GM21423 (cell line): ENCODE measurements around the gene AFF3.

Experiments used
- ATAC-seq: cut with Tn5 transposase; IDR thresholded peaks from one replicate; pipeline ENCODE4 v1.9.1; 2021; ENCODE audit warnings: mild to moderate bottlenecking, moderate library complexity; ENCODE audit not compliant: unreplicated experiment

AFF3 gene

DNA sequence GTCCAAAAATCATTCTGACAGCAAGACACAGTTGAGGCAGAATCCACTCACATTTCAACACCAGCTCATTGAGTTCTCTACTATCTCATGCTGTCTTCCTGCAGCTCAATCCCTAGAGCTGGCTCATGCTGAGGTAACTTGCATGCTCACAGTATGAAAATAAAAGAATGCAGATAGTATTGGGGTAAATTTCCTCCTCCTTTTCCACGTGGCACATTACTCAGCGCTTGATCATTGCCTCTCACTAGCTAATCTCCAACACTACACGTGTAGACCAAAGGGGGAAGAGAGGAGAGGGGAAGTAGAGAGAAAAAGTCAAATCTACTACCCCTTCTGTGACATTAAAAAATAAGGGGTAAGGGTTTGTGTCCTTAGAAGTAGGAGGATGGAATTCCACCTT, 300.6 kb downstream of the AFF3 start:
- ATAC-seq, result no peak

DNA sequence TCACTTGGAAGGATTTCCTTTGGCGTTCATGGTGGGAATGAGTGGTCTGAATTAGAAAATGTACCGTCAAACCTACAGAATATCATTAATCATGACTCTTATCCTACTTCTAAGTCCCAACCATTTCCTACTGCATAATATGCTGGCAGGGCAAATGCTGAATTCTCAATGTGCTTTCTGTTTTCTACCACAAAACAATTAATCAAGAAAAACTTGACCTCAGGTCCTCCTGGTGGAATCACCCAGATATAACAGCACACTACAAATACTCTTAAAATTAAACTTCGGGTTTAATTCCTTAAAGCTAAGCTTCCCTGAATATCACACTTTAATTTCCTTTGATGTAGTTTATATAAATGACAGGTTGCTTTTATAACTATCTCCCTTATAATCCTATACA, 301.6 kb downstream of the AFF3 start:
- ATAC-seq, result no peak

- no peak for ATAC-seq
These were observed 305.4 kb downstream of the AFF3 start for GRCh38 chr2:99836690-99837605.

GRCh38 chr2:99834426-99834825, 308.0 kb downstream of the AFF3 start:
- ATAC-seq, result no peak

- ATAC-seq, result no peak
These were observed 308.7 kb downstream of the AFF3 start for GRCh38 chr2:99833586-99834201.

DNA sequence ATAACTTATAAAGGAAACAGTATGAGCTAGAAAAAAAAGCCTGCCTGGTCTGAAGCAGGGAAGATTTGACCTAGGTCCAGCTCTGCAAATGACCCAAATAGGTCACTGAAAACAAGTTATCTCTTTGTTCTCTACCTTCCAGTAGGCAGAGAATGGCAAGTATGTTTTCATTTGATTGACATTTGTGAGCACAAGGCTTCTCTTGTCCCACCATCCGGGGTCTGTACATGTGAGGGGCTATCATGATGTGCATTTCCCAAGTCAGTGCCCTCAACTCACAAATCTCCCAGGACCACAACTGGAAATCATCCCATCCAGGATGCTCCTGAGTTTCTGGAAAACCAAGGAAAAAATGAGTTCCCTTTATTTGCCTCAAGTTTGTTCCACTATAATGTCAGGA, 309.5 kb downstream of the AFF3 start:
- ATAC-seq, result no peak

DNA sequence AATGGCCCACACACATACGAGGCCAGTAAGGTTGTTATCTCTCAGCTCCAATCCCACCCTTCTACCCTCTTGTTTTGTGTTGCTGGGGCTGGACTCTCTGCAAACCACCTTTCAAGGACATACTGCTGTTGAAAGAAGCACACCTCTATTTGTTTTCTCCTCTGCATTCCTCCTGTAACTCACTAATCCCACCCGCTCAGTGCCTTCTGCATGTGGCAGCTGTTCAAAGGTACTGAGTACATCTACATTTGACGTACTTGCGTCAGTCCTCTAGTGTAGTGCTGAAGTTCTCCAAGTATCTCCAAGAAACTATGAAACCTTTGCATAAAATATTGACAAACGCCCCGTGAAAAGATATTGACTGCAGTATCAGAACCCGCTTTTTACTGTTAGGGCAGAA, 310.6 kb downstream of the AFF3 start:
- no peak for ATAC-seq

GRCh38 chr2:99827296-99827999, 314.9 kb downstream of the AFF3 start:
- ATAC-seq, result no peak

- no peak for ATAC-seq
These were observed 316.8 kb downstream of the AFF3 start for GRCh38 chr2:99825630-99826029.

DNA sequence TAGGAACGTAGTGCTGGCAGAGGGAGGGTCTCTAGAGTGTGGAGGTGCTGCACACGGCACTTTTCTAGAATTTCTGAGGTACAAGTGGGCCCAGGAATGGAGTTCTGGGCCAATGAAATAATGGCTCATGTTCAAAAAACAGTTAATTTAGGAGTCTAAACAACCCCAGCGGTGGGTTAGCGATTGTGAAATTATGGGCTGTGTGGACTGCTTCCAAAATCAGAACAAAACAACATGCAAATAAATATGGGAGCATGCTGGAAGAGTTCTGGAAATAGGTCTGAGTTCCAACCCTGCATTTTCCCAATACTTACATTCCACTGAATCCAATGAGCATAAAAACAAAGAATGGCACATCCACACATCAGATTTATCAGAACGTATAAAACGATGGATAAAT, 317.6 kb downstream of the AFF3 start:
- no peak for ATAC-seq

DNA sequence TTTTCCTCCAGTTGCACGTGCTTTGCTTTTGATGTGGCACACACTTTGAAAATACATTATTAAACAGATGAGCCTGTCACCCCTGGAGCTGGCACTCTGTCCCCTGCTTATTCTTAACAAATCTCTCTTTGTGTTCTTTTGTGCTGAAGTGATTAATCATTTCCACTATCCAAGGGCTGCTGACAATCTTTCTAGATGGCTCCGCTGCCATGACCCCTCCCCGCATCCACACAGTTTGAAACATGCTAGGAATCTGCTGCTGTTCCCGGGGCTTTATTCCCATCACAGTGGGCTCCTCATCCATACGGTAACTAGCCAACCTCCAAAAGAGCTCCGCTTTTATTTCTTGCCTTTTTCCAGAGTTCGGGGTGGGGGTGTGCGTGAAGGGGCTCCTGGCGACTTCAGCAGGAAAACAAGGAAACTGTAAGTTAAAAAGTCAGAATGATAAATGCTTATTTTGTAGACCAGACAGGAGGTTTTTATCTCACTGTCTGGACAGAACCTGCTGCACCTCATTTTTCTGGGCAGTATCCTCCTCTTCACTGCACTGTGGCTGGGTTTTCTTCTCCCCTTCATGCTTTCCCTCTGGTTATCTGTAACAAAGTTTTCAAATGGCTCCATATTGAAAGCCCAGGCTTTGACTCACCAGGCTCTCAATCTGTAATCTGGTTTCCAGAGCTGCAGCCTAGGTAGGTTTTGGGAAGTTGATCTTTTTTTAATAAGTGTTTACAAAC, 319.7 kb downstream of the AFF3 start:
- ATAC-seq, result no peak

DNA sequence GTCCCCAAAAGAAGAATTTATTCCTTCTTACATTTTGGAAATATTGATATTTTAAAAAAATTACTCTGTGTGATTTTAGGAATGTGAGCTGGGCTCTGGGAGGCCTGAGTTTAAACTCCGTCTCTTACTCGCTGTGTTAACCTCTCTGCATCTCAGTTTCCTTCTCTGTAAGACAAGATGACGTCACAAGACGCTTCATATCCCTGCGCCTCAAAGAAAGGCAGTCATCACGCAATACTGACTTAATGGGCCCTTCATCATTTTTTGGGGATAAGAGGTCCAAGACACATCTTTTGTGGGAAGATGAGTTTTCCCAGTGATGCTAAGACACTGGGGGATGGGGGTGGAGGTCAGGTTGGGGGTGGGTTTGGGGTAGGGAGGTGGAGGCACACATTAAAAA, 320.4 kb downstream of the AFF3 start:
- ATAC-seq, result no peak

DNA sequence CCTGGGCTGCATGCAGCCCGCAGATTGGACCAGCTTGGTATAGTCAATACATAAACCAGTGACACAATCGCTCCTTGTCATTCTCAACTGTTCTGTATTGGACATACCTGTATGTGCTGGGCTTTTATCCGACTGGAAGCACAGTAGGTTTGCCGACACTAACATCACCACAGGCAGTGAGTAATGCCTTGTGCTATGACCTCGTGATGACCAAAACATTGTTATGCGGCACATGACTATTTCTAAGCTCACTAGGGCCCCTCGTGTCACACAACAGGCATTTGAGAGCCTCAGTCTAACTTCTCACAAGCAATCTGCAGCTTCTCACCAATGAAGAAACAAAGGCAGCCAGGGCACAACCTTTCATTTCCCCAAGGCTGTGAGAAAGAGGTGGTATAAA, 320.8 kb downstream of the AFF3 start:
- no peak for ATAC-seq

DNA sequence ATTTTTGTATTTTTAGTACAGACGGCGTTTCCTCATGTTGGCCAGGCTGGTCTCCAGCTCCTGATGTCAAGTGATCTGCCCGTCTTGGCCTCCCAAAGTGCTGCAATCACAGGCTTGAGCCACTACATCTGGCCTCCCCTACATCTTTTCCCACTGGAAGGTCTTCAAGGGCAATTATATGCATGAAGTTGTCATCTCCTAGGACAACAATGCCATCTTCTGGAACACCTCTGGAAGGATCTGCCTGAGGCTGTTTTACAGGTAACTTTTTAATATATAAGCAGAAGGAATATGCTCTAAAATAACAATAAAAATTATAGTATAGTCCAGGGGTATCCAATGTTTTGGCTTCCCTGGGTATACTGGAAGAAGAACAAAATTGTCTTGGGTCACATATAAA, 321.4 kb downstream of the AFF3 start:
- no peak for ATAC-seq

DNA sequence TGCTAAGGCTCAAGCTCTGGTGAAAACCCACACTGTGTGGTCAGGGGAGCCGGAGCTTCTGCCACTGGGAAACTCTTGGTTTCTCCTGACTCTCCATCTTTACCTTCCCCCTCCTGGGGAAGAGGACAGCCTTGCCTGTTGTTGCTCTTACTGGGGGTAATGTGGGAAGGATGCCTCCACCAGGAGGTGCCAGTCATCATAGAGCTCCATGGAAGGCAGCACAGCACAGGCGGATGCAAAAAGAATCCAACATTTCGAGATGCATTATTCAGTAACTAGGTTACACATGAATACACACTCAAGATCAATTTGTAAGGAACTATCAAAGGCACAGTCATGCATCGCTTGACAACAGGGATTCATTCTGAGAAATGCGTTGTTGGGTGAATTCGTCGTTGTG, 322.6 kb downstream of the AFF3 start:
- no peak for ATAC-seq

DNA sequence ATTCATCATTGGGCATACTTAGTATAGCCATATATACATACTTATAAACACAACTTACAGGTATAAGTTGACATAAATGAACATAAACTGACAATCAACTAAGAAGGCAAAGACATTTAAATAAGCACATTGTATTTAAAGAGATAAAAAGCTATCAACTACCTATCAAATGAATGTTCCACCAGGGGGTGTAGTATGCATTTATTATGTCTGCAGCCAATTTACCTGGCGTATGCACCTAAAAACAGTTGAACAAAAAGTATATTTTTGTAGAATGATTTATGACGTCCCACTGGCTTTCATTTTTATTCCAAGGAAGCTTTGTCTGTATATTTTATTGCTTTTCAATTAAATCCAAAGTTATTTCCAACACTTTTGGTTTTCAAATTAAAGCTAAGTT, 323.5 kb downstream of the AFF3 start:
- ATAC-seq, result no peak

DNA sequence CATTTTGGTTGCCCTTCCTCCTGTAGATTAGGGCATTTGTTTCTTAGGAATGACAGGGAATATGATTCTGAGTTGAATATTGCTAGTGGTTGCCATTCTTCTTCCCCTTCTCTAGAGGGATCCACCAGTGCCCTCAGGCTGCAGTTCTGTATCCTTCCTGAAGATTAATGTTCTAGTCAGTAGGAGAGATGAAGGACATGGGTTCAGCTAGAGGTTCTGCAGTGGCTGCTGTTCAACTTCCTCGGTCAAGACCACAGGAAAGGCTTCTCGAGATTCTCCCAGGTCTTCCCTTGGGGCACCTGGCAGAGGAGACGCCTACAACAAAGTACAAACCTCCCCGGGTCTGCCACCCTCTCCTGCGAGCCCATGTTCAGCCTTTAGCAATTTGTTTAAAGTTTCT, 325.5 kb downstream of the AFF3 start:
- no peak for ATAC-seq

DNA sequence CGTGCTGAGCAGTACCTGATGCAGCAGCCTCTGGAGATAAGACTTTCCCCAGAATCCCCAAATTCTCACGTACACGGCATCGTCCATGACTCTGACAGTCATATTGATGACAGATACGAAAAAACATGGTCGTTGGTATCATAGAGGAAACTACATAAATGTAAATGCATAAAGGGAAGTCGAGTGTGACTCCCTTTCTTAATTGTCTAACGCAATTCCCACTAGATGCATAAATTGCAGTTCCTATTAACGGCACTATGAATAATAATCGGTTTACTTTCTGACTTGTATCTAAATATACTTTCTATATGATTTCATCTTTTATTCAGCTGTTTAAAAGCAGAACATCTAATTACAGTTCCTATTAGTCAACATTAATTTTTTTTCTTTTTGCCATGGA, 330.0 kb downstream of the AFF3 start:
- no peak for ATAC-seq

DNA sequence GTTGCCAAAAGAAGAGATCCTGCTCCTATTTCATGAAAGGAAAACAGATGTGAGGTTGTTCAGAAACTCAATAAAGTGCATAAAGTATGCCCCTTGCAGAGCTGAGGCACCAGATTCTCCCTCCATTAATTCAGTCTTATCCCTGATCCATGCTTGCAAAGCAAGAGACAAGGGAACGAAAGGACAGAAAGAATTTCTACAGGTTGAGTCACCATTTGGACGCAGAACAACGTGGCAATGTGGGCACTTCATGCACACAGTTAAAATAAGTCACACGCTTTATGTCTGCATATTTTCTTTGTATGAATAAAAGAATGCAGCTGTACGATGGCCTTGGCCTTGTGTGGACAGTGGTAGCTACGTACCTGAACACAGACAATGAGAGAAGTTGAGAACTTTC, 330.8 kb downstream of the AFF3 start:
- no peak for ATAC-seq

DNA sequence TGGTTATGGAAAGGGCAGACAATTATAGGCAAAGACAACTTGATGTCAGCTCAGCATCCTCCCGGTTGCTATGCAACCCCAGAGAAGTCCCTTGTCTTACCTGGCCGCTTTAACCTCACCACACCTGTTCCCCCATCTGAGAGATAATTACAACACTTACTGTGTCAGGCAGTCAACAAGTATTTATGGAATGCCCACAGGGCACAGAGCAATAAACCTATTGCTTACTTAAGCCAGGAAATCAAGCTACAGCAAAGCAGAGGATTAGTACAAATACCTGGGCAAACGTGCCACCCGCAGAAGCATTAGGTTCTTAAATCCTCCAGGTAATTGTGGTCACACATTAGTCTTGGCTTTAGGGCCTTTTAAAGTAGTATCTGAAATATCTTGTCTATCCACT, 332.2 kb downstream of the AFF3 start:
- ATAC-seq, result no peak

DNA sequence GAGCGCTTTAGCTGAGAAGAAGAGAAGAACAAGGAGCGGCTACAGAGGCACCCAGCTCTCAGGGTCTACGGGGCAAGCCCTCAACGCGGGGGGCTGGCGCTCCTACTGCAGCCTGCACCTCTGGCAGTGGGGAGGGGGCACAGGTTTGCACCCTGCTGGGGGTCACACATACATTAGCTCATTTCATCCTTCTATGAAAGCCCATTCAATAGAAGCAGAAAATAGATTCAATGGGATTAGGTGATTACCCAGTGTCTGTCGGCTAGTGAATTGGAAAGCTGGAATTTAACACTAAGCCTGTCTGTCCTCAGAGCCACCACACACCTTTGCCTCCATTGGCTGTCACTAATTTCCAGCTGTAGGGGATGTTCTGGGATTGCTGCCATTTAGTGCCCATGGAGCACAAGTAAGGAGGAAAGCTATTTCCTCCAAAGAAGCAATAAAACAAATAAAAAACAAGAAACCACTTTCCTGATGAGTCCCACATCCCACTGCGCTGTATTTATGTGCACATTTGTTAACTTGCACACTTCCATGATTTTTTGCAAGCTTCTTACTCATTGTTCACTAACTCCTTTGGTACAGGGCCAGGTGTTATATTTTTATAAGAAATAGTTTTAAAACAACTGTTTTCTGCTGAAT, 333.0 kb downstream of the AFF3 start:
- no peak for ATAC-seq
